Activated T-helper 1 cell treated with anti-CD3 and anti-CD28 coated beads, Interleukin-2, amount 50 U/mL, for 16 hours (primary cell): ENCODE results near the gene WDR17.
"Not testable (repeated sequence)": the region's sequence is repeated elsewhere in the genome, so short reads cannot be mapped to it uniquely, and the experiment has no call there.

Experiments used
- DNase-seq, 2 donors: peaks; one replicate each; pipeline ENCODE4 v3.0.0-alpha.2; 2020; ENCODE audit warnings: low read depth in 1 of 2, low spot score in 1 of 2

The WDR17 gene

DNA sequence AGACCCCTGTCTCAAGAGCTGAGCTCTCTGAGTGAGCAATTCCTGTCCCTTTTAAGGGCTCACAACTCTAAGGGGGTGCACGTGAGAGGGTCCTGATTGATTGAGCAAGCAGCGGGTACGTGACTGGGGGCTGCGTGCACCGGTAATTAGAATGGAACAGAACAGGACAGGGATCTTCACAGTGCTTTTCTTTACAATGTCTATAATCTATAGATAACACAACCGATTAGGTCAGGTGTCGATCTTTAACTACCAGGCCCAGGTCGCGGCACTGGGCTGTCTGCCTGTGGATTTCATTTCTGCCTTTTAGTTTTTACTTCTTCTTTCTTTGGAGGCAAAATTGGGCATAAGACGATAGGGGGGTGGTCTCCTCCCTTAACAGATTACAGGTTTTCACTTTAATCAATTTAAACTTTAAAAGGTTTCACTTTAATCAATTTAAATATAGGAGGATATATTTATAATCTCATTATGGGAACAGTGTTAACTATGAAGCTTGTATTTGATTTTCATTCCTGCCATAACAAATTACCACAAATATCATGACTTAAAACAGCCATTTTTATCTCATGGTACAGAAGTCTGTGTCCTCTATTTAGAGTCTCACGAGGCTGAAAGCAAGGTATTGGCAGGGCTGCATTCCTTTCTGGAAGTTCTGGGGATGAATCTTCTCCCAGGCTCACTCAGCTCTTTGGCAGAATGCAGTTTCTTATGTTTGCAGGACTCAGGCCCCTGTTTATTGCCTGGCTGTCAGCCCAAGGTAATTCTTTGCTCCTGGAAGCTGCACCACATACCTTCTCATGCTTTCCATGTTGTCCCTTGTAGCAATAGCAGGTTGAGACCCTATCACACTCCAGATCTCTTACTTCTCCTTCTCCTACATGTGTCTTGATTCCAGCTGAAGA, 124.5 kb downstream of the WDR17 start:
- no peak for DNase-seq

GRCh38 chr4:176191974-176192373, 126.3 kb downstream of the WDR17 start:
- no peak for DNase-seq

- no peak for DNase-seq
Measured at GRCh38 chr4:176193126-176193525, 127.5 kb downstream of the WDR17 start.

- DNase-seq, result peak in 1 of 2 donors; percentile 20
Measured at GRCh38 chr4:176193938-176194337, 128.3 kb downstream of the WDR17 start.

GRCh38 chr4:176195184-176195978, 129.7 kb downstream of the WDR17 start, which contains the start of gene SPATA4:
Gene SPATA4 (minus strand): TSS chr4:176195585. CDS start chr4:176195562, 23 bp downstream.
- peak; percentile 87 to 88 for DNase-seq

- no peak for DNase-seq
Measured at GRCh38 chr4:176198316-176198903, 132.8 kb downstream of the WDR17 start.

DNA sequence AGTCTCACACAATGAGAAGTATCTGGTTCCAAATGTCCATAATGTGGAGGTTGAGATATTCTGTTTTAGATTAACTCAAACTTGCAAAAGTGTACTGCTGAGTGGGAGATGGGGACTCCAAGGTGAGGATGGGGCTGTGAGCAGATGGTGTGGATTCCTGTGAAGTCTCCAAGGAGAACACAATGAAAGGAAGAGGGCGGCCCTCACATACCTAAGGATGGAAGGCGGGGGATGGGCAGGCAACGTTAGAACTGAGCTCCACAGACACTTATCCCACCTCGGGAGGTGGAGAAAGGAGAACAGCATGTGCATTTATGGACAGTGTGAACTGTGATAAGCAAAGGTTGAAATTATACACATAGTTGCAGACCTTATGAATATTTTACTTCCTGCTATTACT, 139.7 kb downstream of the WDR17 start:
- no peak for DNase-seq

DNA sequence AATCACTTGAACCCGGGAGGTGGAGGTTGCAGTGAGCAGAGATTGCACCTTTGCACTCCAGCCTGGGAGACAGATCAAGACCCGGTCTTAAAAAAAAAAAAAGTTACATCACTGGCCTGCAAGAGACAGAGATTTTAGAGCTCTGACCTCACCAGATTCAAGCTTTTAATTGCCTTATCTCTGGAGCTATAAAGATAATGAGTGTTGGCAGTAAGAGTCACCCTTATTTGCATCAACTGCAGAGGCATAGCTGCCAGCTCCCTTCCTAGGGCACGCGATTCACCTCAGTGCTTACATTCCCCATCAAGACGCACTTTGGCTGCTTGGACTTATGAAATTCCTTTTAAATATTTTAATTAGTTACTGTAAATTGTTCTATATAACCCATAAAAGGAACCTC, 142.2 kb downstream of the WDR17 start:
- DNase-seq, result no peak

GRCh38 chr4:176209535-176209934, 143.9 kb downstream of the WDR17 start:
- DNase-seq, result no peak

DNA sequence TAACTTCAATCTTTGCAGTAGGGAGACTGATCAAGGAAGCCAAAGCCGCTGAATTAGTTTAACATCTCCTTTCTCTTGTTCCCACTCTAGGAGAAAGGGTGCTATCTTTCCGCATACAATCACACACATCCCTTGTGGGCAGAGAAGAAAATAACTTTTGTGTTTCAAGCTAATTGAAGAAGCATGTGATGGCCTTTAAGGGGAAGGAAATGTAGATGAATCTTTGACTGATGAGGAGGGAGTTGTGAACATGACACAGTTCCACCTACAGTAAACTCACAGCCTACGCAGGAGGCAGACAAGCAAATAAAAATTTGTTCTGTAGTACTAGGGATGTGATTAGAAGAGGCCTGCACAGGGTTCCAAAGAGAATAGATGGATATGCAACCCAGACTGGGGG, 144.5 kb downstream of the WDR17 start:
- DNase-seq, result no peak

GRCh38 chr4:176210579-176211296, 145.1 kb downstream of the WDR17 start:
- DNase-seq, result no peak

DNA sequence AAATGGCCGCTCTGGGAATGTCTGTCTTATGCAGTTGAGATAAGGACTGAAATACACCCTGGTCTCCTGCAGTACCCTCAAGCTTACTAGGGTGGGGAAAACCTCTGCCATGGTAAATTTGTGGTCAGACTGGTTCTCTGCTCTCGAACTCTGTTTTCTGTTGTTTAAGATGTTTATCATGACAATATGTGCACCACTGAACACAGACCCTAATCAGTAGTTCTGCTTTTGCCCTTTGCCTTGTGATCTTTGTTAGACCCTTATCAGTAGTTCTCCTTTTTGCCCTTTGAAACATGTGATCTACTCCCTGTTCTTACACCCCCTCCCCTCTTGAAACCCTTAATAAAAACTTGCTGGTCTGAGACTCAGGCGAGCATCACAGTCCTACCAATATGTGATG, 146.7 kb downstream of the WDR17 start:
- DNase-seq, result not testable (repeated sequence)

- DNase-seq, result no peak
Measured at GRCh38 chr4:176217510-176217909, 151.9 kb downstream of the WDR17 start.

- DNase-seq, result no peak
Measured at GRCh38 chr4:176222149-176222548, 156.5 kb downstream of the WDR17 start.

GRCh38 chr4:176223561-176223960, 157.9 kb downstream of the WDR17 start:
- DNase-seq, result no peak

DNA sequence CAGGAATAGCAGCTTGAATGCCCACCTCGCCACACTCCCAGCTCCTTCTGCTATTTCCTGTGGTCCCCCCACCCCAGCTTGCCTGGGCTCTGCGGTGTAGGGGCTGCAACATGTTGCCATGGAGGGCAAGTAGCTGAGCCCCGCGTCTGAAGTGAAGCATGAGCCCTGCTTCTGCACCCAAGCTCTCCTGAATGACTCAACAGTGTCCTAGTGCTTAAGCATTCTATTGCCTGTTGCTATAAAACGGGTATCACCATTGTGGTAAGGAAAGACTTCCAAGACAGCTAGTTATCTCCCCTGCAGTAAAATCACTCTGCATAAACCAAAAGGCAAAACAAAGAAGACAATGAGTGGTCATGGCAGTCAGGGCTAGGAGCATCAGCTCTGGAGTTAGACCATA, 161.1 kb downstream of the WDR17 start:
- no peak for DNase-seq

DNA sequence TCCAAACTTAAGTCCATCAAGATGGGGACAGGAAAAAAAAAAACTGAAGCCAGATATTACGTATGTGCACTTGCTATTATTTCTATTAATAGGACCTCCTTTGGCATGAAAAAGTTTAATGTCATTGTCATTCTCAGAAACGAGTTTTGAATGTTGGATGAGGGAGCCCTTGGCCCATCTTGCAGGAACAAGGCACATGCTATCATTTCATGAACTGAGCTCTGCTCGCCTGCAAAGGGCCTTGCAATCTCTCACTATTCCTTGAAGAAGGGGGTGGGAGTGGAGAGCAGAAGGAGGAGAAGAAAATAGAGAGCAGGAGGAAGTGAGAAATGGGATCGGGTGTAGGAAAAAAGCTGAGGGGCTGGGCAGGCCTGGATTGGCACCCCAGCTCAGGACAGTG, 164.0 kb downstream of the WDR17 start:
- DNase-seq, result no peak
